Stomach (tissue), 4 donors: ENCODE measurements around the gene CBFA2T3.

Source experiments
- EP300 ChIP-seq: sonication (generic); formaldehyde crosslinking; IDR thresholded peaks from one replicate; pipeline ENCODE4 v1.6.1; 2017; ENCODE audit warnings: antibody characterized with exemption
- POLR2A ChIP-seq, 4 donors: fragments of 450-650 bp; IDR thresholded peaks; one replicate each; pipeline ENCODE4 v1.6.1; 2016; ENCODE audit warnings: antibody characterized with exemption in 4 of 4, control low read depth in 2 of 4, mild to moderate bottlenecking in 1 of 4, moderate library complexity in 1 of 4
- POLR2AphosphoS5 ChIP-seq, 3 donors: sonication (generic); formaldehyde crosslinking; IDR thresholded peaks; one replicate each; pipeline ENCODE4 v1.6.1; 2016; ENCODE audit warnings: antibody characterized with exemption in 3 of 3
- TF ChIP-seq, protein P1 (sequence below), 7 experiments: fragments of 450-650 bp in 4 of 7; fragments of 200-600 bp in 3 of 7; sonication (generic) in 3 of 7; IDR thresholded peaks; one replicate each; pipeline ENCODE4 v1.5.1; 2016 to 2019; ENCODE audit warnings: antibody characterized with exemption in 7 of 7, control low read depth in 2 of 7, mild to moderate bottlenecking in 1 of 7

DNA sequence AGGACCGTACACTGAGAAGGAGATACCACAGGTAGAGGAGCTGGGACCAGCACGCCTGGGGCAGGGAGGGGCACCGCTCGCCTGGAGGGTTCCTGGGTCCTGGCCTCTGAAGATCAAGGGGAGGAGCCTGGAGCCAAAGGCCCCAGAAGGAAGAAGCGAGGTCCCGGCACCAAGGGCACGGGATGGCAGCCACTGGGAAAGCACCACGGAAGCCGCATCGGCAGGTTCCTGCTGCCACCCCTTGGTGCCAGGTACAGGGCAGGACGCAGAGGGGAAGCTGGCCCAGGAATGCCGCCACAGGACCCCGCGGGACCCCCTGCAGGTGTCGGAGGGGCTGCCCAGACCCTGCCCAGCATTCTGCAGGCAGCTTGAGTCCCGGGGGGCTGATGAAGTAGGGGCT lies 42.5 kb upstream of the CBFA2T3 start:
- TF ChIP-seq, protein P1, sequence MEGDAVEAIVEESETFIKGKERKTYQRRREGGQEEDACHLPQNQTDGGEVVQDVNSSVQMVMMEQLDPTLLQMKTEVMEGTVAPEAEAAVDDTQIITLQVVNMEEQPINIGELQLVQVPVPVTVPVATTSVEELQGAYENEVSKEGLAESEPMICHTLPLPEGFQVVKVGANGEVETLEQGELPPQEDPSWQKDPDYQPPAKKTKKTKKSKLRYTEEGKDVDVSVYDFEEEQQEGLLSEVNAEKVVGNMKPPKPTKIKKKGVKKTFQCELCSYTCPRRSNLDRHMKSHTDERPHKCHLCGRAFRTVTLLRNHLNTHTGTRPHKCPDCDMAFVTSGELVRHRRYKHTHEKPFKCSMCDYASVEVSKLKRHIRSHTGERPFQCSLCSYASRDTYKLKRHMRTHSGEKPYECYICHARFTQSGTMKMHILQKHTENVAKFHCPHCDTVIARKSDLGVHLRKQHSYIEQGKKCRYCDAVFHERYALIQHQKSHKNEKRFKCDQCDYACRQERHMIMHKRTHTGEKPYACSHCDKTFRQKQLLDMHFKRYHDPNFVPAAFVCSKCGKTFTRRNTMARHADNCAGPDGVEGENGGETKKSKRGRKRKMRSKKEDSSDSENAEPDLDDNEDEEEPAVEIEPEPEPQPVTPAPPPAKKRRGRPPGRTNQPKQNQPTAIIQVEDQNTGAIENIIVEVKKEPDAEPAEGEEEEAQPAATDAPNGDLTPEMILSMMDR (IDR thresholded peaks at IDR 0.05), result no peak
- TF ChIP-seq EP300, result no peak
- TF ChIP-seq POLR2AphosphoS5 (IDR thresholded peaks at IDR 0.05), result no peak
- no peak for TF ChIP-seq POLR2A (IDR thresholded peaks at IDR 0.05)
